Cardiac muscle cell (in vitro differentiated cells and primary cell): ENCODE data around the gene PSPH. TPM values are rescaled to one million over a fixed set of nuclear protein-coding genes. Genes with fewer than 3 reads are reported as not detected.
A peak's percentile ranks its signal among the peaks of the same experiment; 100 is the strongest.
"Not testable (repeated sequence)": the region's sequence is repeated elsewhere in the genome, so short reads cannot be mapped to it uniquely, and the experiment has no call there.

Experiments used
- DNase-seq, 2 donors: peaks; one replicate each; pipeline versions ENCODE4 v3.0.0 to v3.0.0-alpha.2; 2010 to 2017; ENCODE audit warnings: low read depth in 1 of 2, low spot score in 1 of 2
- H3K27ac ChIP-seq: fragments of 200-600 bp; sonication (generic); 2 replicates; pipeline ENCODE4 v1.5.1; 2016
- H3K27me3 ChIP-seq: fragments of 200-600 bp; sonication (generic); 2 replicates; pipeline ENCODE4 v1.6.0; 2016; ENCODE audit warnings: control low read depth
- H3K36me3 ChIP-seq: fragments of 200-600 bp; sonication (generic); 2 replicates; pipeline ENCODE4 v1.5.1; 2016; ENCODE audit warnings: control low read depth
- H3K4me1 ChIP-seq: fragments of 200-600 bp; sonication (generic); 2 replicates; pipeline ENCODE4 v1.8.1; 2017; ENCODE audit warnings: low read depth, mild to moderate bottlenecking, mixed run types
- H3K4me3 ChIP-seq: fragments of 200-600 bp; sonication (generic); 2 replicates; pipeline ENCODE4 v1.5.1; 2016; ENCODE audit warnings: mild to moderate bottlenecking
- H3K9me3 ChIP-seq: fragments of 200-600 bp; sonication (generic); 2 replicates; pipeline ENCODE4 v1.5.1; 2017; ENCODE audit warnings: low read depth, mild to moderate bottlenecking, control low read depth
- polyA plus RNA-seq: library from polyadenylated mRNA; unstranded; fragments of >200 nt; fragmentation: Nextera tagmentation; extraction: Ambion mirVana; gene quantifications from 2 replicates; pipeline ENCODE4 v1.2.1, GENCODE V29; 2016
- total RNA-seq: library from RNA; depleted of rRNA; stranded (reverse); fragments of >200 nt; gene quantifications from 2 replicates; pipeline ENCODE4 v1.2.3, GENCODE V29; 2016
- TF ChIP-seq, protein P1 (sequence below): IDR thresholded peaks from 2 replicates; pipeline ENCODE4 v1.5.1; 2012; ENCODE audit warnings: low read depth, mild to moderate bottlenecking, low read length

The PSPH gene
- total and polyA plus RNA-seq, 2 experiments from 2014 or later, result 37.7 to 64.8 TPM

- TF ChIP-seq, protein P1, sequence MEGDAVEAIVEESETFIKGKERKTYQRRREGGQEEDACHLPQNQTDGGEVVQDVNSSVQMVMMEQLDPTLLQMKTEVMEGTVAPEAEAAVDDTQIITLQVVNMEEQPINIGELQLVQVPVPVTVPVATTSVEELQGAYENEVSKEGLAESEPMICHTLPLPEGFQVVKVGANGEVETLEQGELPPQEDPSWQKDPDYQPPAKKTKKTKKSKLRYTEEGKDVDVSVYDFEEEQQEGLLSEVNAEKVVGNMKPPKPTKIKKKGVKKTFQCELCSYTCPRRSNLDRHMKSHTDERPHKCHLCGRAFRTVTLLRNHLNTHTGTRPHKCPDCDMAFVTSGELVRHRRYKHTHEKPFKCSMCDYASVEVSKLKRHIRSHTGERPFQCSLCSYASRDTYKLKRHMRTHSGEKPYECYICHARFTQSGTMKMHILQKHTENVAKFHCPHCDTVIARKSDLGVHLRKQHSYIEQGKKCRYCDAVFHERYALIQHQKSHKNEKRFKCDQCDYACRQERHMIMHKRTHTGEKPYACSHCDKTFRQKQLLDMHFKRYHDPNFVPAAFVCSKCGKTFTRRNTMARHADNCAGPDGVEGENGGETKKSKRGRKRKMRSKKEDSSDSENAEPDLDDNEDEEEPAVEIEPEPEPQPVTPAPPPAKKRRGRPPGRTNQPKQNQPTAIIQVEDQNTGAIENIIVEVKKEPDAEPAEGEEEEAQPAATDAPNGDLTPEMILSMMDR, result no peak
These were observed 12.2 kb upstream of the PSPH start for GRCh38 chr7:56063500-56063881.

DNA sequence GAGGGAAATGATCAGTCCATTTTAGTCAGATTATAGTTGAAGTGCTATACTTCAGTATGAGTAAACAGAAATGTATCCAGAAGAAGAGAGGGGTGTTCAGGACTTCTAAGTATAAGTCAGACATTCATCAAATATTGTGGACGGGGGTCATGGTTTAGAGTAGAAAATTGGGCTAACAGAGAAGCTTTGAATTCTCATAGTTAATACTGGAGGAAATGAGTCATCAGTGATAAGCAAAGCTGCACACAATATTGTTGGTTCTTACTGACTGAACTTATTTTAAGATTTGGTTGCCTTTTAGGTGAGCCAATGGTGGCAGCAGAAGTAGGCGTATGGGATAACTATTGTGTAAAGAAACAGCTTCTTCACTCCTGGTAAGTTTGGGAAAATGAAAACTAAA is 11.1 kb upstream of the PSPH start:
- Histone ChIP-seq H3K9me3 (no peaks in the 10 kb centered on the region), H3K27ac (peak overlapping the region; percentile 20), H3K4me1 (peaks cover 6% of the 10 kb centered on the region), H3K36me3 (peaks cover 54% of the 10 kb centered on the region), H3K27me3 (no peaks in the 10 kb centered on the region), H3K4me3 (no peak overlapping the region)
- TF ChIP-seq, protein P1, result no peak
- DNase-seq, result peak in 1 of 2 donors; percentile 71

More at GRCh38 chr7:56063500-56063881, 12.2 kb upstream of the PSPH start:
- DNase-seq, result no peak
- peak overlapping the region; percentile 79 for H3K4me3 ChIP-seq
- peaks cover 43% of the 10 kb centered on the region for H3K36me3 ChIP-seq
- H3K27me3 ChIP-seq, result no peaks in the 10 kb centered on the region
- no peaks in the 10 kb centered on the region for H3K9me3 ChIP-seq
- H3K27ac ChIP-seq, result peak overlapping the region; percentile 86
- peaks cover 6% of the 10 kb centered on the region for H3K4me1 ChIP-seq

GRCh38 chr7:56053993-56054392 is 2.7 kb upstream of the PSPH start:
- Histone ChIP-seq H3K4me1 (peaks cover 10% of the 10 kb centered on the region), H3K4me3 (no peak overlapping the region), H3K27ac (no peak overlapping the region), H3K27me3 (no peaks in the 10 kb centered on the region), H3K9me3 (no peaks in the 10 kb centered on the region), H3K36me3 (peaks cover 54% of the 10 kb centered on the region)
- DNase-seq, result no peak
- TF ChIP-seq, protein P1, result no peak

DNA sequence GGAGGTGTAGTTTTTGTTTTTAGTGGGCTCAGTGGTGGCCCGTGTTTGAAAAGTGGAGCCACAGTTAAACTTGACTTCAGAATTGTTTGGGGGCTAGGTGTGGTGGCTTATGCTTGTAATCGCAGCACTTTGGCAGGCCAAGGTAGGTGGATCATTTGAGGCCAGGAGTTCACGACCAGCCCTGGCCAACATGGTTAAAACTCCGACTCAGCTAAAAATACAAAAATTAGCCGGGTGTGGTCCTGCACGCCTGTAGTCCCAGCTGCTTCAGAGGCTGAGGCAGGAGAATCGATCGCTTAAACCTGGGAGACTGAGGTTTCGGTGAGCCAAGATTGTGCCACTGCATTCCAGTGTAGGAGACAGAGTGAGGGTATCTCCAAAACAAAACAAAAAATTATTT is 2.1 kb upstream of the PSPH start:
- H3K36me3 ChIP-seq, result peaks cover 48% of the 10 kb centered on the region
- H3K27me3 ChIP-seq, result no peaks in the 10 kb centered on the region
- no peak overlapping the region for H3K27ac ChIP-seq
- H3K4me3 ChIP-seq, result no peak overlapping the region
- TF ChIP-seq, protein P1, result no peak
- DNase-seq, result no peak
- peaks cover 10% of the 10 kb centered on the region for H3K4me1 ChIP-seq
- H3K9me3 ChIP-seq, result no peaks in the 10 kb centered on the region

- Histone ChIP-seq H3K36me3 (peaks cover 25% of the 10 kb centered on the region), H3K4me1 (peaks cover 13% of the 10 kb centered on the region), H3K27me3 (no peaks in the 10 kb centered on the region), H3K4me3 (peak overlapping the region; percentile 91), H3K9me3 (no peaks in the 10 kb centered on the region), H3K27ac (peak overlapping the region; percentile 80)
- TF ChIP-seq, protein P1, result no peak
- no peak for DNase-seq
These were observed 248 bp downstream of the PSPH start for GRCh38 chr7:56051053-56051338.

GRCh38 chr7:56048763-56049162 is 2.5 kb downstream of the PSPH start:
- not testable (repeated sequence) for H3K4me3 ChIP-seq, H3K27me3 ChIP-seq, H3K36me3 ChIP-seq, H3K9me3 ChIP-seq
- DNase-seq, result peak in 1 of 2 donors; percentile 28
- H3K4me1 ChIP-seq, result peaks cover 13% of the 10 kb centered on the region
- H3K27ac ChIP-seq, result peak overlapping the region; percentile 18
